Trophoblast cell (in vitro differentiated cells and primary cell): ENCODE data around the gene CWH43.
"Not testable (repeated sequence)": the region's sequence is repeated elsewhere in the genome, so short reads cannot be mapped to it uniquely, and the experiment has no call there.

ENCODE experiments used
- DNase-seq, 2 donors: peaks; one replicate each; pipeline ENCODE4 v3.0.0-alpha.2; 2016
- H2AFZ ChIP-seq: 2 replicates; pipeline ENCODE4 v1.6.1; 2013; ENCODE audit warnings: low read length, moderate library complexity, mild to moderate bottlenecking; ENCODE audit not compliant: insufficient read depth, poor library complexity
- H2AK5ac ChIP-seq: 2 replicates; pipeline ENCODE4 v1.6.1; 2013; ENCODE audit warnings: mild to moderate bottlenecking, low read length
- H2BK120ac ChIP-seq: 2 replicates; pipeline ENCODE4 v1.6.1; 2013; ENCODE audit warnings: low read length, mild to moderate bottlenecking, moderate library complexity; ENCODE audit not compliant: insufficient read depth, poor library complexity
- H2BK12ac ChIP-seq: 2 replicates; pipeline ENCODE4 v1.6.1; 2013; ENCODE audit warnings: mild to moderate bottlenecking, low read length, moderate library complexity
- H2BK5ac ChIP-seq: 2 replicates; pipeline ENCODE4 v1.6.1; 2013; ENCODE audit warnings: low read length, low read depth, moderate library complexity, mild to moderate bottlenecking; ENCODE audit not compliant: poor library complexity
- H3K14ac ChIP-seq: 2 replicates; pipeline ENCODE4 v1.6.1; 2013; ENCODE audit warnings: mild to moderate bottlenecking, low read length
- H3K18ac ChIP-seq: 2 replicates; pipeline ENCODE4 v1.6.1; 2013; ENCODE audit warnings: mild to moderate bottlenecking, low read length
- H3K23ac ChIP-seq: 2 replicates; pipeline ENCODE4 v1.6.1; 2013; ENCODE audit warnings: low read length
- H3K27ac ChIP-seq: 2 replicates; pipeline ENCODE4 v1.5.1; 2013; ENCODE audit warnings: low read depth, mild to moderate bottlenecking, inconsistent platforms, low read length, moderate library complexity
- H3K27me3 ChIP-seq: 2 replicates; pipeline ENCODE4 v1.6.1; 2013; ENCODE audit warnings: inconsistent platforms, mild to moderate bottlenecking, low read length, moderate library complexity; ENCODE audit not compliant: insufficient read depth
- H3K36me3 ChIP-seq, 2 experiments: 1 replicate in 1 of 2; 2 replicates in 1 of 2; pipeline ENCODE4 v1.6.1; 2013; ENCODE audit warnings: low read length in 2 of 2, mild to moderate bottlenecking in 2 of 2, moderate library complexity in 1 of 2; ENCODE audit not compliant: insufficient read depth in 2 of 2, control insufficient read depth in 1 of 2
- H3K4ac ChIP-seq: 2 replicates; pipeline ENCODE4 v1.6.1; 2013; ENCODE audit warnings: low read depth, mild to moderate bottlenecking, low read length, moderate library complexity
- H3K4me1 ChIP-seq, 2 experiments: 1 replicate in 1 of 2; 2 replicates in 1 of 2; pipeline ENCODE4 v1.6.1; 2013; ENCODE audit warnings: low read length in 2 of 2, mild to moderate bottlenecking in 2 of 2, moderate library complexity in 1 of 2; ENCODE audit not compliant: insufficient read depth in 2 of 2, control insufficient read depth in 1 of 2
- H3K4me2 ChIP-seq: 2 replicates; pipeline ENCODE4 v1.6.1; 2013; ENCODE audit warnings: inconsistent platforms, mild to moderate bottlenecking, low read length, moderate library complexity
- H3K4me3 ChIP-seq: 2 replicates; pipeline ENCODE4 v1.5.1; 2013; ENCODE audit warnings: mild to moderate bottlenecking, low read depth, low read length, inconsistent platforms
- H3K79me1 ChIP-seq: one replicate; pipeline ENCODE4 v1.6.1; 2013; ENCODE audit warnings: low read length
- H3K79me2 ChIP-seq: 2 replicates; pipeline ENCODE4 v1.6.1; 2013; ENCODE audit warnings: low read length, mild to moderate bottlenecking; ENCODE audit not compliant: control insufficient read depth, insufficient read depth, poor library complexity
- H3K9ac ChIP-seq: 2 replicates; pipeline ENCODE4 v1.6.1; 2013; ENCODE audit warnings: mild to moderate bottlenecking, low read length
- H3K9me3 ChIP-seq: 2 replicates; pipeline ENCODE4 v1.6.1; 2013; ENCODE audit warnings: low read depth, mild to moderate bottlenecking, control low read depth, inconsistent platforms, low read length; ENCODE audit not compliant: insufficient read depth
- H4K12ac ChIP-seq: 2 replicates; pipeline ENCODE4 v1.6.1; 2013; ENCODE audit warnings: low read depth, mild to moderate bottlenecking, low read length, moderate library complexity
- H4K8ac ChIP-seq: 2 replicates; pipeline ENCODE4 v1.6.1; 2013; ENCODE audit warnings: low read depth, mild to moderate bottlenecking, low read length, moderate library complexity
- H4K91ac ChIP-seq: one replicate; pipeline ENCODE4 v1.6.1; 2013; ENCODE audit warnings: low read depth, mild to moderate bottlenecking, low read length, moderate library complexity
- WGBS: extraction: QIAGEN DNeasy Blood & Tissue Kit; methylation state at CpG from one replicate; pipeline ENCODE4 v1.1.7; 2013; ENCODE audit warnings: missing lambda C conversion rate; ENCODE audit not compliant: insufficient read length, insufficient coverage; ENCODE audit errors: extremely low coverage; 5-methylcytosine and 5-hydroxymethylcytosine counted together

Gene CWH43

GRCh38 chr4:49103436-49104136 is 117.5 kb downstream of the CWH43 start:
- not testable (repeated sequence) for H3K36me3 ChIP-seq, H3K14ac ChIP-seq, H3K9ac ChIP-seq, H2BK120ac ChIP-seq, H3K27me3 ChIP-seq, H2AFZ ChIP-seq, H3K27ac ChIP-seq, H3K4ac ChIP-seq, H4K91ac ChIP-seq, H3K9me3 ChIP-seq, H4K8ac ChIP-seq, H3K23ac ChIP-seq, H3K4me1 ChIP-seq, H3K18ac ChIP-seq, H3K4me3 ChIP-seq, H2AK5ac ChIP-seq, H4K12ac ChIP-seq, H3K79me1 ChIP-seq, H2BK5ac ChIP-seq, H3K79me2 ChIP-seq, DNase-seq, H3K4me2 ChIP-seq, H2BK12ac ChIP-seq
- WGBS, result no CpG with 5 or more reads among the region's 14 CpGs

GRCh38 chr4:49104231-49104930 is 118.3 kb downstream of the CWH43 start:
- H3K18ac ChIP-seq, H2AFZ ChIP-seq, H4K91ac ChIP-seq, H2AK5ac ChIP-seq, H3K27ac ChIP-seq, H3K27me3 ChIP-seq, H3K4ac ChIP-seq, H3K9ac ChIP-seq, H3K79me1 ChIP-seq, H2BK12ac ChIP-seq, H3K23ac ChIP-seq, H3K4me2 ChIP-seq, H3K4me3 ChIP-seq, H3K14ac ChIP-seq, H3K79me2 ChIP-seq, H2BK5ac ChIP-seq, H3K4me1 ChIP-seq, H3K9me3 ChIP-seq, H3K36me3 ChIP-seq, H4K8ac ChIP-seq, H2BK120ac ChIP-seq, H4K12ac ChIP-seq: not testable (repeated sequence)
- 100% methylated on average over 11 of the region's 17 CpGs for WGBS
- DNase-seq, result peak in 1 of 2 donors; percentile 36

- H4K91ac ChIP-seq, H3K4ac ChIP-seq, H3K23ac ChIP-seq, H3K9me3 ChIP-seq, H2AK5ac ChIP-seq, H3K27me3 ChIP-seq, H3K4me2 ChIP-seq, H4K12ac ChIP-seq, H3K36me3 ChIP-seq, H3K4me1 ChIP-seq, H3K79me1 ChIP-seq, H2BK12ac ChIP-seq, H3K4me3 ChIP-seq, H3K14ac ChIP-seq, H4K8ac ChIP-seq, H3K18ac ChIP-seq, H3K27ac ChIP-seq, H3K9ac ChIP-seq, H2BK5ac ChIP-seq, H2AFZ ChIP-seq, H3K79me2 ChIP-seq, H2BK120ac ChIP-seq: not testable (repeated sequence)
- DNase-seq, result peak in 1 of 2 donors; percentile 8
- WGBS, result 100% methylated on average over 2 of the region's 11 CpGs
Observed at GRCh38 chr4:49105248-49105904, 119.3 kb downstream of the CWH43 start.

DNA sequence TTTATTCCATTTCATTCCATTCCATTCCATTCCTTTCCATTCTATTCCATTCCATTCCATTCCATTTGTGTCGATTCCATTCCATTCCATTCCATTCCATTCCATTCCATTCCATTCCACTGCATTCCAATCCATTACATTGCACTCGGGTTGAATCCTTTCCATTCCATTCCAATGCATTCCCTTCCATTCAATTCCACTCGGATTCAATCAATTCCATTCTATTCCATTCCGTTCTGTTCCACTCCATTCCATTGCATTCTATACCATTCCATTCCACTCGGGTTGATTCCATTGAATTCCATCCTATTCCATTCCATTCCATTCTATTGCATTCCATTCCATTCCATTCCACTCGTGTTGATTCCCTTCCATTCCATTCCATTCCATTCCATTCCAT is 121.2 kb downstream of the CWH43 start:
- peak in 1 of 2 donors; percentile 54 for DNase-seq
- H3K23ac ChIP-seq, H3K27ac ChIP-seq, H2BK120ac ChIP-seq, H3K14ac ChIP-seq, H3K9me3 ChIP-seq, H2AFZ ChIP-seq, H4K91ac ChIP-seq, H4K12ac ChIP-seq, H3K18ac ChIP-seq, H3K4ac ChIP-seq, H3K27me3 ChIP-seq, H4K8ac ChIP-seq, H3K79me1 ChIP-seq, H3K9ac ChIP-seq, H2AK5ac ChIP-seq, H3K36me3 ChIP-seq, H2BK5ac ChIP-seq, H2BK12ac ChIP-seq, H3K79me2 ChIP-seq, H3K4me1 ChIP-seq, H3K4me2 ChIP-seq, H3K4me3 ChIP-seq: not testable (repeated sequence)
- WGBS, result 30% methylated on average over 1 of the region's 6 CpGs
